Measurements from ENCODE around the gene SCARF2.

DNA sequence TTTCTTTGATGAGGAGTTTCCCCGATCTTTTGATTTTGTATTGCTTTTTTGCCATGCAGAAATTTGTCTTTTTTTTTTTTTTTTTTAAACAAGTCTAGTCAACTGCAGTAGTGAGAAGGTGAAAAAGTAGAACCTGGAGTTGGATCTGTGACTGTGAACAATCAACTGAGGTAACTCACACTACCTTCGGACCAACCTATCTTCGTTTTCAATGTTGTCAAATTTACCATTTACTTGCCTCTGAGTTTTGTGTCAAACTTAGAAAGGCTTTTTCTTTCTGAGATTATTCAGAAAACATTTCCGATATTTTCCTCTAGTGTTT lies 37.5 kb upstream of the SCARF2 start:
- TF ChIP-seq, protein P1, sequence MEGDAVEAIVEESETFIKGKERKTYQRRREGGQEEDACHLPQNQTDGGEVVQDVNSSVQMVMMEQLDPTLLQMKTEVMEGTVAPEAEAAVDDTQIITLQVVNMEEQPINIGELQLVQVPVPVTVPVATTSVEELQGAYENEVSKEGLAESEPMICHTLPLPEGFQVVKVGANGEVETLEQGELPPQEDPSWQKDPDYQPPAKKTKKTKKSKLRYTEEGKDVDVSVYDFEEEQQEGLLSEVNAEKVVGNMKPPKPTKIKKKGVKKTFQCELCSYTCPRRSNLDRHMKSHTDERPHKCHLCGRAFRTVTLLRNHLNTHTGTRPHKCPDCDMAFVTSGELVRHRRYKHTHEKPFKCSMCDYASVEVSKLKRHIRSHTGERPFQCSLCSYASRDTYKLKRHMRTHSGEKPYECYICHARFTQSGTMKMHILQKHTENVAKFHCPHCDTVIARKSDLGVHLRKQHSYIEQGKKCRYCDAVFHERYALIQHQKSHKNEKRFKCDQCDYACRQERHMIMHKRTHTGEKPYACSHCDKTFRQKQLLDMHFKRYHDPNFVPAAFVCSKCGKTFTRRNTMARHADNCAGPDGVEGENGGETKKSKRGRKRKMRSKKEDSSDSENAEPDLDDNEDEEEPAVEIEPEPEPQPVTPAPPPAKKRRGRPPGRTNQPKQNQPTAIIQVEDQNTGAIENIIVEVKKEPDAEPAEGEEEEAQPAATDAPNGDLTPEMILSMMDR (IDR thresholded peaks at IDR 0.05; ENCODE audit: low read depth, low read length) = no peak
- TF ChIP-seq POLR2A (IDR thresholded peaks at IDR 0.05; ENCODE audit: extremely low read depth, insufficient read length) = no peak
- TF ChIP-seq MYC (IDR thresholded peaks at IDR 0.05; ENCODE audit: low read depth, low read length) = no peak
- TF ChIP-seq, protein P2, sequence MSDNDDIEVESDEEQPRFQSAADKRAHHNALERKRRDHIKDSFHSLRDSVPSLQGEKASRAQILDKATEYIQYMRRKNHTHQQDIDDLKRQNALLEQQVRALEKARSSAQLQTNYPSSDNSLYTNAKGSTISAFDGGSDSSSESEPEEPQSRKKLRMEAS (IDR thresholded peaks at IDR 0.05; ENCODE audit: low read depth, low read length) = no peak
